HG03575 (cell line): Measurements from ENCODE around the gene IREB2.
"Not testable (repeated sequence)": the region's sequence is repeated elsewhere in the genome, so short reads cannot be mapped to it uniquely, and the experiment has no call there.

Experiments used
- ATAC-seq: cut with Tn5 transposase; IDR thresholded peaks from one replicate; pipeline ENCODE4 v1.9.1; 2021; ENCODE audit not compliant: unreplicated experiment, insufficient number of reproducible peaks, low FRiP score; ENCODE audit errors: extremely low read depth

IREB2 gene

GRCh38 chr15:78536134-78536533 is 98.1 kb downstream of the IREB2 start:
- no peak for ATAC-seq

GRCh38 chr15:78537266-78537905 is 99.4 kb downstream of the IREB2 start:
- ATAC-seq, result no peak

DNA sequence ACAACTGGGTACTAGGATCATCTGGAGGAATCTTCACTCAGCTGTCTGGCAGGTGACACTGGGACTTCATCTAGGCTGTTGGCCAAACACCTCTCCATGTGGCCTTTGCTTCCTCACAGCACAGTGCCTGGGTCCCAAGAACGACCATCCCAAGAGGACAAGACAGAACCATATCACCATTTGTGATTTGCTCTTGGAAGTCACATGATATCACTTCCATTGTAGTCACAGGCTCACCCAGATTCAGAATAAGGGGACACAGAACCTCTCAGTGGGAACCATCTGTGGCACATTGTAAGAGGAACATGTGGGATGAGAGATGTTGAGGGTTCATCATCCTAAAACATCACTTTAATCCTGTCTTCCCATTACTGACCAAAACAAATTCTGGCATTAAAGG is 100.3 kb downstream of the IREB2 start:
- ATAC-seq, result no peak

- ATAC-seq, result not testable (repeated sequence)
Measured at GRCh38 chr15:78539464-78540140, 101.6 kb downstream of the IREB2 start.

DNA sequence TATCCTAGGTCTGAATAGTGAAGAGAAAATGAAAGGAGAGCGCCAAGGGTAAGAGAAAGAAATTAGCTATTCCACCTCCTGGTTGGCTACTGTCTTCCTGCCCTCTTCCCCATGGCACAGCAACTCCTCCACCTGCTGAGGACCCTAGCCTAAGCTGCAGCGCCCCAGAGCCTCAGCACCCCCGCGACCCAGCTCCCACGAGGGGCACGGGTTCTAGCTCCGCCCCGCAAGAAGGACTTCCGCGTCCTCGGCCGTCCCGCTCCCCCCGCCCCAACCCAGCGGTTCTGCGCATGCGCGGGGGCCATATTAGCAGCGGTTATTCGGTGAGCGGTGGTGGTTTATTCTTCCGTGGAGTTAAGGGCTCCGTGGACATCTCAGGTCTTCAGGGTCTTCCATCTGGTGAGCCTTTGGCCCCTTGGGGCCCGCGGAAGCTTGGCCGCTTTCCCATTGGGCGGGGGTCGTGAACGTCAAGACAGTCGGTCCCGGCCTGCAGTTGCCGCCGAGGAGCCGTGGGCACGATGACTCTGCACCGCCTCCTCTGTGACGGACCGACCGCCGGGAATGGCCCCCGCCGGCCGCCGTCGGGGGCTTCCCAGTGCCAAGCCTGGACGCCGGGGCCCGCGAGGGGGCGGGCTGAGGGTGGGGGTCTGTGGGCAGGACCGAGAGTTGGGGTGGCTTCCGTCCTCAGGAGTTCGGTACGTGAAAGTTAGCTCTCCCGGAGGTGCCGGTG is 102.3 kb downstream of the IREB2 start, which contains the start of gene PSMA4:
PSMA4 (plus strand) TSS at position 304 of the 730 bp plus-strand sequence. CDS start 1,484 bp downstream, outside the sequence.
- ATAC-seq, result no peak

- no peak for ATAC-seq
Measured at GRCh38 chr15:78540871-78541743, 103.1 kb downstream of the IREB2 start.

DNA sequence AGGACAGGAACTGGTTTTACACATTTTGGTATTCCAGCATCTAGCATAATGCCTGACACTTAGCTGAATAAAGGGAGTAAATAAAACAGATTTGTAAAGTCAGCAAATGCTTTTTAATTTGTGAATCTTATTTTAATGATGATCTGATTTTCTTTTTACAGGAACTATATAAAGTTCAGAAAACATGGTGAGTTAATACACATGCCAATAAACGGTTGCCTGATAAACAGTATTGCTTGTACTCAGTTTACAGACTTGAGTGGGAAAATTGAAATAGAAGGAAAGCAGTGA is 103.7 kb downstream of the IREB2 start:
- ATAC-seq, result no peak

DNA sequence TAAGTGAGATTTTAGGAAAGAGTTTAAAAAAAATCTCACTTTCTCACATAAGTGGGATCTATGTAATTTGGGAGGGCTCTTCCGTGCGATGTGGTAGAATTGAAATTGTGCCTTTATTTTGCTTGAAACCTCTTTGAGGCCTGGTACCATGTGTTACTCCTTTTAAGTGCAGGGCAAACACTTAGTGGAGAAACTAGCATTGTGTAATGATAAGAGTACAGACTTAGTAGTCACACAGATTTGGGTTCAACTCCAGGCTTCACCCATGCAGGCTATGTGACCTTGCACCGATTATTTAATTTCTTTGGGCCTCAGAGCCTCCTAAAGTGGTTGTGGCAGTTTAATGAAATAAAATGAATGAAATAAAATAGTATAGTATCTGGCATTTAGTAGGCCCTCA is 104.6 kb downstream of the IREB2 start:
- no peak for ATAC-seq

GRCh38 chr15:78550194-78550593 is 112.2 kb downstream of the IREB2 start:
- ATAC-seq, result no peak

DNA sequence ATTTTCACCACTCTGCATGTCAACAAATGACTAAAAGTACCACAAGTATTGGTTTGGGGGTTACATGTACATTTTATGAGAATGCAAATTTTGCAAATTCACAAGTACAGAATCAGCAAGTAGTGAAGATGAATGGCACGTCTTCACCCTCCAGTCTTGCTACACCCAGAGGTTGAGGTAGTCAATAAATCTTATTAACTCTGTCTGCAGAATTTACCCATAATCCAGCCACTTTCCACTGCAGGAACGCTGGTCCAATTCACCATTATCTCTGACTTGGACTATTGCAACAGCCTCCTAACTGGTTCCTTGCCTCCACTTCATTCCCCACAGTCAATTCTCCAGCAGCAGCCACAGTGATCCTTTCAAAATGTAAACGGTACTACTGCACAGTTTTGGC is 112.8 kb downstream of the IREB2 start:
- ATAC-seq, result no peak
